Mesendoderm (in vitro differentiated cells): ENCODE results near the gene BCORL1.

Experiments
- DNase-seq: peaks from one replicate; pipeline ENCODE4 v3.0.0; 2013
- H2AK5ac ChIP-seq: 2 replicates; pipeline ENCODE4 v1.6.1; 2013; ENCODE audit warnings: low read length, inconsistent platforms
- H2BK120ac ChIP-seq: 2 replicates; pipeline ENCODE4 v1.6.1; 2013; ENCODE audit warnings: low read depth, mild to moderate bottlenecking, low read length, moderate library complexity, mixed read lengths
- H2BK15ac ChIP-seq: replicated peaks from 2 replicates; pipeline ENCODE4 v1.6.1; 2013; ENCODE audit warnings: low read depth, mild to moderate bottlenecking, moderate library complexity
- H2BK5ac ChIP-seq: 2 replicates; pipeline ENCODE4 v1.6.1; 2013; ENCODE audit warnings: low read length, inconsistent platforms
- H3K18ac ChIP-seq: 2 replicates; pipeline ENCODE4 v1.6.1; 2013; ENCODE audit warnings: mild to moderate bottlenecking, low read length, mixed read lengths
- H3K23ac ChIP-seq: one replicate; pipeline ENCODE4 v1.6.1; 2013; ENCODE audit warnings: low read length
- H3K27ac ChIP-seq: 2 replicates; pipeline ENCODE4 v1.5.1; 2013; ENCODE audit warnings: low read depth, mild to moderate bottlenecking, inconsistent platforms, low read length, moderate library complexity
- H3K27me3 ChIP-seq: 2 replicates; pipeline ENCODE4 v1.6.1; 2013; ENCODE audit warnings: low read length, control low read depth, mild to moderate bottlenecking, inconsistent platforms; ENCODE audit not compliant: insufficient read depth, poor library complexity
- H3K36me3 ChIP-seq: 2 replicates; pipeline ENCODE4 v1.6.1; 2013; ENCODE audit warnings: low read length, inconsistent platforms; ENCODE audit not compliant: control insufficient read depth, insufficient read depth
- H3K4ac ChIP-seq: one replicate; pipeline ENCODE4 v1.6.1; 2013; ENCODE audit warnings: low read depth, mild to moderate bottlenecking, low read length, moderate library complexity
- H3K4me1 ChIP-seq: 2 replicates; pipeline ENCODE4 v1.6.1; 2013; ENCODE audit warnings: low read depth, low read length, inconsistent platforms; ENCODE audit not compliant: control insufficient read depth
- H3K4me2 ChIP-seq: 2 replicates; pipeline ENCODE4 v1.6.1; 2013; ENCODE audit warnings: low read length
- H3K4me3 ChIP-seq: 2 replicates; pipeline ENCODE4 v1.5.1; 2013; ENCODE audit warnings: mild to moderate bottlenecking, low read length
- H3K56ac ChIP-seq: one replicate; pipeline ENCODE4 v1.6.1; 2013; ENCODE audit warnings: low read length
- H3K79me1 ChIP-seq: 2 replicates; pipeline ENCODE4 v1.6.1; 2013; ENCODE audit warnings: low read length, inconsistent platforms
- H3K79me2 ChIP-seq: 2 replicates; pipeline ENCODE4 v1.6.1; 2013; ENCODE audit warnings: mild to moderate bottlenecking, low read length; ENCODE audit not compliant: control insufficient read depth, insufficient read depth
- H3K9ac ChIP-seq: 2 replicates; pipeline ENCODE4 v1.6.1; 2013; ENCODE audit warnings: low read length, inconsistent platforms
- H4K5ac ChIP-seq: one replicate; pipeline ENCODE4 v1.6.1; 2013; ENCODE audit warnings: low read length
- H4K8ac ChIP-seq: one replicate; pipeline ENCODE4 v1.6.1; 2013; ENCODE audit warnings: low read depth, mild to moderate bottlenecking, control low read depth, low read length, moderate library complexity
- WGBS: extraction: QIAGEN DNeasy Blood & Tissue Kit; methylation state at CpG from one replicate; pipeline ENCODE4 v1.1.7; 2013; ENCODE audit warnings: low lambda C conversion rate, missing lambda C conversion rate; ENCODE audit not compliant: insufficient coverage; ENCODE audit errors: extremely low coverage; 5-methylcytosine and 5-hydroxymethylcytosine counted together

The BCORL1 gene

DNA sequence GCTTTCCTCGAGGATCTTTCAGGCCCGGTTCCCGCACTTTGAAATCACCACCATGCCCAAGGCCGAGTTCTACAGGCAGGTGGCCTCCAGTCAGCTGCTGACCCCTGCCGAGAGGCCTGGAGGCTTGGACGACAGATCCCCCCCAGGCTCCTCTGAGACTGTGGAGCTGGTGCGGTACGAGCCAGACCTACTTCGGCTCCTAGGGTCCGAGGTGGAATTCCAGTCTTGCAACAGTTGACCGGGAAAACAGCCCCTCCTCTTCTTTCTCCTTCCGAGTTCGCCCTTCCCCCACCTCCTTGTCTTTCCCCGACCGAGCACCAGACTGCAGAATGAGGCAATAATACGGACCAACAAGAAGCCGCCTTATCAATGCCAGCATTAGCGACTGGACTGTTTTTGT is 73.5 kb downstream of the BCORL1 start:
- Histone ChIP-seq H3K18ac (no peak overlapping the region), H4K5ac (no peak overlapping the region), H3K4ac (no peak overlapping the region), H3K27ac (no peak overlapping the region), H3K4me2 (no peak overlapping the region), H3K36me3 (no peaks in the 10 kb centered on the region), H2BK120ac (no peak overlapping the region), H3K79me1 (no peaks in the 10 kb centered on the region), H3K23ac (no peak overlapping the region), H3K56ac (no peak overlapping the region), H2BK15ac (no peak overlapping the region), H3K27me3 (no peaks in the 10 kb centered on the region), H3K79me2 (no peaks in the 10 kb centered on the region), H3K4me1 (no peaks in the 10 kb centered on the region), H3K4me3 (no peak overlapping the region), H3K9ac (no peak overlapping the region), H4K8ac (no peak overlapping the region), H2AK5ac (no peak overlapping the region), H2BK5ac (no peak overlapping the region)
- WGBS = no CpG with 5 or more reads among the region's 18 CpGs
- peak; percentile 55 for DNase-seq

DNA sequence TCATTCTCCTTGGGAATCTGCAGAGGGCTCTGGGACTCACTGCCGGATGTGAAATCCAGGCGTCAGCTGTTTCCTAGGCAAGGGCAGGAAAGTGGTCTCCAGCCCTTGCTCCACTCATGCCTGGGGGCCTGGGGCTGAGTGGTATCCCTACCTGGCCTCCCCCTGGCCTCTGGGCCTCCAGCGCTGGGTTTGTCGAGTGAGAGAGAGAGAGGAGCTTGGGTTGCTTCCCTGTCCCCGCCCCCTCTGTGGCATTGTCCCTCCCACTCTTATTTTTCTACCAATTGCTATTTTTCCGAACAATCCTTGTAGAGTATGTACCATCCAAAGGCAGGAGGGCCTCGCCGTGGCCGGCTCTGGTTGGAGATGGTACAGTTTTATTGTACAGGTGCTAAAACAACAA is 74.8 kb downstream of the BCORL1 start:
- peak; percentile 25 for DNase-seq
- no peak overlapping the region for H2BK120ac ChIP-seq

DNA sequence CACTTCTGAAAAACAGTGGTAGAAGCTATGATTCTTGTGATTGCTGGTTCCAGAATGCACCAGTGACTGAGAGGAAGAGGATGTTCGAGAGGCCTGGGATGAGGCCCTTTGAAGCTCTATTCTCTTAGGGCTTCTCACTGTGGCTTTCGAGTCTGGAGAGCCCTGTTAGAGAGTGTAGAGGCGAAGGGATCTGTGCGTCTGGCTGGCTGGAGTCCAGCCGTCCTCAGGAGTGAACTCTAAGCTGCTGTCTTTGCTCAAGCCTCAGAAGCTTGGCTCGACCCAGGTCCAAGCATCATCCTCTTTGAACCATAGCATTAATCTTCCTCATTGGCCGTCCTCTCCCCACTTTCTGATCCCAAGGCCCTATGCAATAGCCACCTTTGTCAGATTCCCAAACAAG is 76.2 kb downstream of the BCORL1 start:
- Histone ChIP-seq H3K18ac (no peak overlapping the region), H2BK15ac (no peak overlapping the region), H4K5ac (no peak overlapping the region), H3K27me3 (no peaks in the 10 kb centered on the region), H2BK120ac (no peak overlapping the region), H3K23ac (no peak overlapping the region), H3K4ac (no peak overlapping the region), H3K36me3 (no peaks in the 10 kb centered on the region), H3K4me1 (no peaks in the 10 kb centered on the region), H2BK5ac (no peak overlapping the region), H3K79me2 (no peaks in the 10 kb centered on the region), H3K4me3 (no peak overlapping the region), H3K9ac (no peak overlapping the region), H3K27ac (no peak overlapping the region), H4K8ac (no peak overlapping the region), H3K4me2 (no peak overlapping the region), H2AK5ac (no peak overlapping the region), H3K79me1 (no peaks in the 10 kb centered on the region), H3K56ac (no peak overlapping the region)
- DNase-seq = no peak
- WGBS = no CpG with 5 or more reads among the region's 7 CpGs

More for the DNA sequence above, 74.8 kb downstream of the BCORL1 start:
- Histone ChIP-seq H2BK15ac (no peak overlapping the region), H3K18ac (no peak overlapping the region), H4K8ac (no peak overlapping the region), H3K79me1 (no peaks in the 10 kb centered on the region), H3K79me2 (no peaks in the 10 kb centered on the region), H3K23ac (no peak overlapping the region), H3K4ac (no peak overlapping the region), H3K27ac (no peak overlapping the region), H3K9ac (no peak overlapping the region), H2AK5ac (no peak overlapping the region), H3K56ac (peak overlapping the region; percentile 34), H2BK5ac (no peak overlapping the region), H3K36me3 (no peaks in the 10 kb centered on the region), H3K4me3 (no peak overlapping the region), H3K4me2 (no peak overlapping the region), H4K5ac (no peak overlapping the region), H3K27me3 (no peaks in the 10 kb centered on the region), H3K4me1 (no peaks in the 10 kb centered on the region)
- WGBS = no CpG with 5 or more reads among the region's 9 CpGs

DNA sequence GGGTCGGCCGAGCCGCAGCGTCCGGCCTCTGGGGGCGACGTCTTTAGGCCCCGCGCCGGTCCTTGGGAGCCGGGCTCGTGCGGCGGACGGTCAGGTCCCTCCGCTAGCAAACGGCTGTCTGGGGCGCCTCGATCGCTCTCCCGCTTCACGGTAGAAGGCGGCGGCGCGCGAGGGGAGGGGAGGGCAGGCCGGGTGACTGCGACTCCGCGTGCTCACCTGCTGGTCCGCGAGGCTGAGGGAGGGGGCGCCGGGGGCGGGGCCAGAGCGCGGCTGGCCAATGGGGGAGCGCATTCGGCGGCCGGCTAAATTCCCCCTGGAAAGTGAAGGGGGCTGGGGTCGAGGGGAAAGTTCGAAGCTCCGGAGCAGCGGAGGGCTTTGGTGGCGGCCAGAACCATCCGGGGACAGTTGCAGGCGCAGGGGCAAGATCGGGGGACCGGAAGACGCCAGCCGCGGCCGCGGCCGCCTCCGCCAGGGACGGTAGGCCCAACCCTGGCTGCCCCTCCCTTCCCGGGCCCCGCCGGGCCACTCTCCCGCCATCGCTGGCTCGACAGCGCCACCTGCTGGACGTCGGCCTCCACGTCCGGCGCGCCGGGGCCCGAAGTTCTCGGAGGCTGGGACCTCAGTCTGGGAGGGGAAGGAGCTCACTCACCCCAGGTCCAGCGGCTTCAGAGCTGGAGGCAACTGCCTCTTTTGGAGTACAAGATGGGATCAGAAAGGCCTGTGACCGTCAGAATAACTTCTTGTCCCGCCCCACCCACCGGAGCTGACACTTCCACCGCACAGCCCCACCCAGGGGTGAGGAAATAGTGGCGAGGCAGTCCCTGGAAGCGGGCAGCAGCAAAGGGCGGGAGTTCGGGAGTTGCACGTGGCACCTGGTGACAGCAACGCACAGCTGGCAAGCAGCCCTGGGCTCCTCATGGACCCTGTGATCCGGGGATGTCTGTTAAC is 78.0 kb downstream of the BCORL1 start:
- Histone ChIP-seq H2BK120ac (no peak overlapping the region), H3K4me1 (no peaks in the 10 kb centered on the region), H4K8ac (no peak overlapping the region), H3K18ac (peak overlapping the region; percentile 78), H3K79me2 (no peaks in the 10 kb centered on the region), H2AK5ac (no peak overlapping the region), H3K27me3 (no peaks in the 10 kb centered on the region), H2BK5ac (no peak overlapping the region), H3K4me2 (peak overlapping the region; percentile 25), H3K56ac (peak overlapping the region; percentile 74), H3K9ac (peak overlapping the region; percentile 47), H3K23ac (no peak overlapping the region), H3K4me3 (no peak overlapping the region), H3K4ac (no peak overlapping the region), H3K36me3 (no peaks in the 10 kb centered on the region), H3K27ac (no peak overlapping the region), H2BK15ac (no peak overlapping the region), H4K5ac (no peak overlapping the region), H3K79me1 (no peaks in the 10 kb centered on the region)
- peak; percentile 77 for DNase-seq
- no CpG with 5 or more reads among the region's 87 CpGs for WGBS

DNA sequence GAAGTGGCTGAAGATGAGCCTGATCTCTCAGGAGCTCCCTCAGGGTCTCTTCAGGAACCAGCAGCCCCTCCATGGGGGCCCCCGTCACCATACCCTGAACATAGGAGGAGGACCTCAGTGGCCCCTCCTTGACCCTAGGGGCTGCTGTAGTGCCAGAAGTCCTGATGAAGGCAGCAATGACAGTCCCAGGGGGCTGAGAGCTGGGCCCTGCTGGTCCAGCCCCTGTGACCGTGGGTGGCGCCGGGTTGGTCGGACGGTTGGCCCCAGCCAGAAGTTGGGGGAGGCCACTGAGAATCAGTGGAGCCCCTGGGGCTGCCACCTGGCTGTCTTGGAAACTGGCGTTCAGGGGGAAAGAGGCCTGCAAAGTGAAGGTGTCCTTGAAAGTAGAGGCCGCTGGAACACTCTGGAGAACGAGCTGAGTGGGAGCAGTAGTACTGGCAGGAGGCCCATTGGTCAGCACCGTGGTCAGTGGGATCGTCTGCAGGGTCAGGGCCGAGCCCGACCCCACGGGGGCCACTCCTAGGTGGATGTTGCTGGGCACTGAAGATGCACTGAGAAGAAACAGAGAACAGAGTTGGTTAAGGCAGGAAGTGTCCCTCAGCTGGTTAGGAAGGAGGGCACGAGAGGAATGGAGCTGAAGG is 84.7 kb downstream of the BCORL1 start:
- no peak overlapping the region for H2AK5ac ChIP-seq
- H4K8ac ChIP-seq = no peak overlapping the region
- no peaks in the 10 kb centered on the region for H3K36me3 ChIP-seq
- H3K23ac ChIP-seq = no peak overlapping the region
- no peaks in the 10 kb centered on the region for H3K4me1 ChIP-seq
- H2BK5ac ChIP-seq = no peak overlapping the region
- no peak overlapping the region for H3K4me3 ChIP-seq
- H3K4me2 ChIP-seq = no peak overlapping the region
- no peak overlapping the region for H3K9ac ChIP-seq
- no peak overlapping the region for H2BK120ac ChIP-seq
- H3K56ac ChIP-seq = no peak overlapping the region
- H3K18ac ChIP-seq = no peak overlapping the region
- no peaks in the 10 kb centered on the region for H3K27me3 ChIP-seq
- H3K4ac ChIP-seq = no peak overlapping the region
- no peak overlapping the region for H2BK15ac ChIP-seq
- WGBS = no CpG with 5 or more reads among the region's 15 CpGs
- no peaks in the 10 kb centered on the region for H3K79me1 ChIP-seq
- DNase-seq = no peak
- no peak overlapping the region for H4K5ac ChIP-seq
- H3K27ac ChIP-seq = no peak overlapping the region
- no peaks in the 10 kb centered on the region for H3K79me2 ChIP-seq
